Activated T-helper 2 cell treated with anti-CD3 and anti-CD28 coated beads, Interferon-gamma antibody, Interleukin-2, Interleukin-4, amounts not matched to agents 10 μg/mL and 5 μg/mL and 100 μg/mL, durations not matched to agents 14 hours and 24 hours and 36 hours (primary cell): ENCODE data around the gene XYLT1. TPM values are rescaled to one million over a fixed set of nuclear protein-coding genes. Genes with fewer than 3 reads are reported as not detected.
"Not testable (repeated sequence)": the region's sequence is repeated elsewhere in the genome, so short reads cannot be mapped to it uniquely, and the experiment has no call there.

Experiments used
- DNase-seq: peaks from one replicate; pipeline ENCODE4 v3.0.0; 2021; ENCODE audit warnings: low spot score
- H3K27ac Mint-ChIP-seq: one replicate; pipeline ENCODE4 v1.8.0; 2021; ENCODE audit warnings: mixed read lengths
- H3K27me3 Mint-ChIP-seq: one replicate; pipeline ENCODE4 v1.8.0; 2021; ENCODE audit warnings: low read depth, mixed read lengths
- H3K36me3 Mint-ChIP-seq: one replicate; pipeline ENCODE4 v1.8.0; 2021; ENCODE audit warnings: low read depth, mixed read lengths
- H3K4me1 Mint-ChIP-seq: one replicate; pipeline ENCODE4 v1.8.0; 2021; ENCODE audit warnings: low read depth, mixed read lengths
- H3K4me3 Mint-ChIP-seq: one replicate; pipeline ENCODE4 v1.8.0; 2021; ENCODE audit warnings: low read depth, mild to moderate bottlenecking, moderate library complexity, mixed read lengths
- H3K9me3 Mint-ChIP-seq: one replicate; pipeline ENCODE4 v1.8.0; 2021; ENCODE audit warnings: mixed read lengths
- intact Hi-C: fragments of 100-400 bp; cut with micrococcal nuclease; formaldehyde crosslinking; loops from one replicate; pipeline ENCODE4 v1.15.1; 2023
- total RNA-seq: library from RNA; stranded (reverse); gene quantifications from 2 replicates; pipeline ENCODE4 v1.2.3, GENCODE V29; 2022

XYLT1 gene
- total RNA-seq, 1 donor from 2014 or later, result 18.9 TPM

GRCh38 chr16:17313085-17313611 lies 157.6 kb downstream of the XYLT1 start:
- H3K4me3 Mint-ChIP-seq, result no peak overlapping the region
- H3K9me3 Mint-ChIP-seq, result no peaks in the 10 kb centered on the region
- no peaks in the 10 kb centered on the region for H3K27me3 Mint-ChIP-seq
- intact Hi-C loops, result no loop called here
- peaks cover 19% of the 10 kb centered on the region for H3K36me3 Mint-ChIP-seq
- DNase-seq, result no peak
- no peak overlapping the region for H3K27ac Mint-ChIP-seq
- H3K4me1 Mint-ChIP-seq, result peaks cover 22% of the 10 kb centered on the region

- H3K4me1 Mint-ChIP-seq, result peaks cover 24% of the 10 kb centered on the region
- intact Hi-C loops, result no loop called here
- H3K27ac Mint-ChIP-seq, result peak overlapping the region; percentile 16
- no peak overlapping the region for H3K4me3 Mint-ChIP-seq
- DNase-seq, result no peak
- no peaks in the 10 kb centered on the region for H3K27me3 Mint-ChIP-seq
- H3K9me3 Mint-ChIP-seq, result no peaks in the 10 kb centered on the region
- peaks cover 19% of the 10 kb centered on the region for H3K36me3 Mint-ChIP-seq
Observed at GRCh38 chr16:17312094-17312710, 158.6 kb downstream of the XYLT1 start.

GRCh38 chr16:17311333-17312093 lies 159.2 kb downstream of the XYLT1 start:
- Mint-ChIP-seq H3K27me3 (no peaks in the 10 kb centered on the region), H3K9me3 (no peaks in the 10 kb centered on the region), H3K36me3 (peaks cover 19% of the 10 kb centered on the region), H3K4me1 (peaks cover 24% of the 10 kb centered on the region), H3K4me3 (no peak overlapping the region), H3K27ac (peak overlapping the region; percentile 16)
- no peak for DNase-seq
- intact Hi-C loops, result no loop called here

DNA sequence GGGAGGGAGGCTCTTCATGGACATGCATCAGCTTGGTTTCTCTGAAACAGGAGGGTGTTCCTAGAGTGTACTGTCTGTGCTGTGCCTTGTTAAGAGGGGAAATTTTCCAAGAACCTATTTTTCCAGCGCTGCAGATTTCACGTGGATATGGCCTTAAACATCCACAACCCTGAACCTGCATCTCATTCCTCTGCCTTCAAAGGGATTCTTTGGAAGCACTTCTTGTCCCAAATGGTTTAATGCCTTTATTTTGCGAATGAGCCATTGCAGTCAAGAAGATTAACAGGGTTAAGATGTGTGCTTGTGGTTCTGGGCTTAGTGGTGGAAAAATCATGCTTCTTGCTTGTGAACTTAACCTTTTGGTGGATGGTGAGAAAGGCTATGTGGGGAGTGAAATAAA lies 161.2 kb downstream of the XYLT1 start:
- intact Hi-C loops, result no loop called here
- Mint-ChIP-seq H3K4me1 (peaks cover 30% of the 10 kb centered on the region), H3K27me3 (no peaks in the 10 kb centered on the region), H3K36me3 (peaks cover 20% of the 10 kb centered on the region), H3K9me3 (no peaks in the 10 kb centered on the region), H3K4me3 (no peak overlapping the region), H3K27ac (no peak overlapping the region)
- DNase-seq, result no peak

DNA sequence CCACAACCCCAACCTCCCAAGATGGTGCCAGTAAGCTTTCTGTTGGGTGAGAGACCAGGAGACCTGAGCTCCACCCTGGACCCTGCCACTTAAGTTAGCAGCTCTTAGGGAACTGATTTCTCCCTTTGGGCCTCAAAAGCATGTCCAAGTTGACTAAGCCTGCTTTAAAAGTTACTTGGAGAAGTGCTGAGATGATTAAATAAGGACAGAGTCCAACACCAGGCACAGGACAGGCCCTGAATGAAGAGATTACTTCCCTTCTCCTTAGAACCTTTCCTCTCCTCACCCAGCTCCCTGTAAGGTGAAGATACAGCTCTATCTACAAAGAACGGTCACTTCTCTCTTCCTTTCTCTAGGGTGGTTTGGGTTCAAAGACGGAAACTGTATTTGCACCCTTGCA lies 162.6 kb downstream of the XYLT1 start:
- Mint-ChIP-seq H3K27me3 (no peaks in the 10 kb centered on the region), H3K27ac (no peak overlapping the region), H3K9me3 (no peaks in the 10 kb centered on the region), H3K4me1 (peaks cover 34% of the 10 kb centered on the region), H3K4me3 (no peak overlapping the region), H3K36me3 (peaks cover 18% of the 10 kb centered on the region)
- DNase-seq, result no peak
- intact Hi-C loops, result no loop called here

DNA sequence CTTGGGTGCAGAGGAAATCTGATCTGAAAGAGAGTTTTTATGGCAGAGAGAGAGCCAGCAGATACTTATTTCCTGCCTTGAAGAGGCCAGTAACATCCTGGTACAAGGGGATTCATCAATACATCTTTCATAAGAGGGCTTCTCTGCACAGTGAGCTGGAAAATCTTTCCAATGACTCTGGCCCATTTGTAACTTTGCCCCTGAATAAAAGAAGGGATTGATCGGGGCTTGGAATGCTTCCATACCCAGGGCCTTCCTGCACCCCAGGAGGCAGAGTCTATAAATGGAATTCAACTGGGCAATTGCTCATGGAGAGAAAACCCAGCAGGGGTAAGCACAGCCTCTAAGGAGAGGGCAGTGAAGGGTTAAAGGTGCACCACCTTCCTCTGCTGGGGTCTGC lies 163.3 kb downstream of the XYLT1 start:
- intact Hi-C loops, result no loop called here
- peaks cover 41% of the 10 kb centered on the region for H3K4me1 Mint-ChIP-seq

DNA sequence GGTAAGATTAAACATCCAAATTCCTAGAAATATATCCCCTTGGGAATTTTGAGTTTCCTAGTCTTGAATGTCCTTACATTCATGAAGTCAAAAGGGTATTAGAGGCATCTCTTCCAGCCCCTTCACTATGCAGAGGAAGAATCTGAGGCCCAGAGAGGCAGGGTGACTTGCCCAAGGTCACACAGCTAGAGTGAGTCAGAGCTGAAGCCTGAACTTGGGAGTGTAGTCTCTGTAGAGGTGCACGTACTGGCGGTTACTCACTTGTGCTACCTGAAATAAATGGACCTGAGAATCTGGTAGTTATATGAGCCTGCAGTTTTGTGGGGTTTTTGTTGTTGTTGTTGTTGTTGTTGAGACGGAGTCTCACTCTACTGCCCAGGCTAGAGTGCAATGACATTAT lies 164.0 kb downstream of the XYLT1 start:
- Mint-ChIP-seq H3K27me3 (no peaks in the 10 kb centered on the region), H3K4me1 (peaks cover 43% of the 10 kb centered on the region)

More for the DNA sequence above, 163.3 kb downstream of the XYLT1 start:
- no peak for DNase-seq
- Mint-ChIP-seq H3K27ac (no peak overlapping the region), H3K36me3 (peaks cover 18% of the 10 kb centered on the region), H3K4me3 (no peak overlapping the region), H3K27me3 (no peaks in the 10 kb centered on the region), H3K9me3 (no peaks in the 10 kb centered on the region)

GRCh38 chr16:17306211-17306610 lies 164.5 kb downstream of the XYLT1 start:
- H3K27me3 Mint-ChIP-seq, H3K36me3 Mint-ChIP-seq, DNase-seq, intact Hi-C loops, H3K4me3 Mint-ChIP-seq, H3K9me3 Mint-ChIP-seq: not testable (repeated sequence)
- Mint-ChIP-seq H3K27ac (peak overlapping the region; percentile 70), H3K4me1 (peaks cover 43% of the 10 kb centered on the region)

More for the DNA sequence above, 164.0 kb downstream of the XYLT1 start:
- no peak for DNase-seq
- H3K9me3 Mint-ChIP-seq, result no peaks in the 10 kb centered on the region
- H3K27ac Mint-ChIP-seq, result no peak overlapping the region
- no peak overlapping the region for H3K4me3 Mint-ChIP-seq
- intact Hi-C loops, result no loop called here
- H3K36me3 Mint-ChIP-seq, result peaks cover 14% of the 10 kb centered on the region

- H3K4me3 Mint-ChIP-seq, result no peak overlapping the region
- H3K4me1 Mint-ChIP-seq, result peaks cover 43% of the 10 kb centered on the region
- peak overlapping the region; percentile 70 for H3K27ac Mint-ChIP-seq
- intact Hi-C loops, result no loop called here
- peaks cover 4% of the 10 kb centered on the region for H3K36me3 Mint-ChIP-seq
- H3K27me3 Mint-ChIP-seq, result no peaks in the 10 kb centered on the region
- DNase-seq, result no peak
- no peaks in the 10 kb centered on the region for H3K9me3 Mint-ChIP-seq
Observed at GRCh38 chr16:17305694-17306093, 165.1 kb downstream of the XYLT1 start.

DNA sequence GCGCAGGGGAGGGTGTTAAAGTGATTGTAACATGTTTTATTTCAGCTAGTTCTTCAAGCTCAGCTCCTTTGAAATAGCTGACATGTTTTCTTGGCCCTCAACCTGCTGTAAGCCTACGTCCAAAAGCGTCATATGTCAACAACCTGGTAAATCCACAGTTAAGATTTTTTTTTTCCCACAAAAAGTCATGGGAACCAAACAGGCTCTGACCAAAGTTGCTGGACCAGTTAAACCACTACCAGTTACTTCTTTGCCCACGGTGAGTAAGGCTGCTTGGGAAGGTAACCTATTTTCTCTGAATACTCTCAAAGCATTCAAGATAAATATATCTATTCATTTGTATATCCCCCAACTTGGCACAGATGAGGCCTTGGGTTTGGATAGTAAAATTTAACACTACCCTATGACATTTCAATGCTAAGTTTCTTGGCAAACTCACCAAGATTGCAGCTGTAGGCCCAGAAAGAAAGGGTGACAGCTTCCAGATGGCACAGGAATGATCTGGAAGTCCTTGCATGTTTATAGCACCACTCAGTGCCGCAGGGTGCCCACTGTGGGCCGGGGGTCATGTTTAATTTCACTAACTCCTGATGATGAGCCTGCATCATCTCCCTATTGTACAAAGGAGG lies 166.2 kb downstream of the XYLT1 start:
- H3K27ac Mint-ChIP-seq, result no peak overlapping the region
- H3K4me3 Mint-ChIP-seq, result no peak overlapping the region
- peaks cover 40% of the 10 kb centered on the region for H3K4me1 Mint-ChIP-seq
- no peaks in the 10 kb centered on the region for H3K9me3 Mint-ChIP-seq
- DNase-seq, result no peak
- no peaks in the 10 kb centered on the region for H3K27me3 Mint-ChIP-seq
- intact Hi-C loops, result no loop called here
- peaks cover 4% of the 10 kb centered on the region for H3K36me3 Mint-ChIP-seq

DNA sequence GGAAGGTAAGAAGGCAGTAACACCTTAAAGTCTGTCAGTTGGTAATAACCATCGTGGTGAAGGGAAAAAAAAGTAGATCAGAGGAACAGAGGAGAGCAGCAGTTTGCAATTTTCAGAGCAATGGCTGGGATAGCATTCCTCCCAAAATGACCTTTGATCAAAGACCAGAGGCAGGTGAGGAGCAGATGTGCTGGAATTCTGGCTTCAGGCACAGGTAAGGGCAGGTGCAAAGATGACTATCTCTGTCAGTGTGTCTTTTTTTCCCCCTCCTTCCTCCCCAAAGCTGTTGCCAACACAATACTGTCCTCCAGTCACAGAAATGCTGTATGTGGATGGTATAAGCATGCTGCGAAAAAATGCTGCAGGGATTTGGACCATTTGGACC lies 166.7 kb downstream of the XYLT1 start:
- intact Hi-C loops, result no loop called here
- H3K4me3 Mint-ChIP-seq, result no peak overlapping the region
- H3K4me1 Mint-ChIP-seq, result peaks cover 40% of the 10 kb centered on the region
- H3K9me3 Mint-ChIP-seq, result no peaks in the 10 kb centered on the region
- H3K36me3 Mint-ChIP-seq, result peaks cover 4% of the 10 kb centered on the region
- no peak for DNase-seq
- no peaks in the 10 kb centered on the region for H3K27me3 Mint-ChIP-seq
- no peak overlapping the region for H3K27ac Mint-ChIP-seq

DNA sequence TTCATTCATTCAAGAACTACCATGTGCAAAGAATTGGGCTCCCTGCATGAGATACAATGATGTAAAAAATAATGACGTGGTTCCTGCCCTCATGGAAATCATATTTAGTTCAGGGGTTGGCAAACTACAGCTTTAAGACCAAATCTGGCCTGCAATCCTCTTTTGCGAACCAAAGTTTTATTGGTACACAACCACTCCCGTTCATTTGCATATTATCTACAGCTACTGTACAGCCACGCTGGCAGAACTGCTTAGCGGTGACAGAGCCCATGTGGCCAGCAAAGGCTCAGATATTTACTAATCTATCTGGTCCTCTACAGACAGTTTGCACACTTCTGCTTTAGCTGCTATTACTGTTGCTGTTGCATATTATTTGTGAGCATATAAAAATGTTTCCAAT lies 167.7 kb downstream of the XYLT1 start:
- Mint-ChIP-seq H3K9me3 (no peaks in the 10 kb centered on the region), H3K4me1 (peaks cover 40% of the 10 kb centered on the region), H3K4me3 (no peak overlapping the region), H3K27me3 (no peaks in the 10 kb centered on the region), H3K36me3 (peaks cover 4% of the 10 kb centered on the region), H3K27ac (no peak overlapping the region)
- intact Hi-C loops, result no loop called here
- no peak for DNase-seq

DNA sequence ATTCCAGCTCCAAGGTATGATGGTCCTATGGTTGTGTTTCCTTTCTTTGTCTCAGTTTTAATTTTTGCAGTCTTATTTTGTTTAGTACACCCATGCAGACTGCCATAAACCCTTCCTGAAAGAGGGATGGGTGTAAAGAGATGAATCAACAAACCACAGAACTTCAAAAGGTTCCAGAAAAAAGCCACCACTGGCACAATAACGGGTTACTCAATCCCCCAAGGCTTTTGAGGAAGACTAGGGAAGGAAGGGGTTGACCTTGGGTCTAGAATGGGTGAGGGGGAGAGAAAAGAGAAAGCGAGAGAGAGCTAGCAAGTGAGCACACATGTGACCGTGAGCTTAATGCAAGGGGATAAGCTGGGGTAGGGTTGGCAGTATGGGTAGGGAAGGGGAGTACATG lies 168.1 kb downstream of the XYLT1 start:
- intact Hi-C loops, result no loop called here
- Mint-ChIP-seq H3K4me3 (no peak overlapping the region), H3K27me3 (no peaks in the 10 kb centered on the region), H3K9me3 (no peaks in the 10 kb centered on the region), H3K36me3 (peaks cover 4% of the 10 kb centered on the region), H3K27ac (no peak overlapping the region), H3K4me1 (peaks cover 40% of the 10 kb centered on the region)
- DNase-seq, result no peak
